HL-60/S4 treated with phorbol 12-myristate 13-acetate at 8.2 ng/mL for 4 days and 3 days (cell line): ENCODE data around the gene ZDHHC23.

Experiments
- in situ Hi-C: fragments of 300-500 bp; cut with MboI; formaldehyde crosslinking; loops from 2 replicates; pipeline ENCODE4 v1.15.0; 2022; ENCODE audit warnings: low sequenced_read_pairs

The ZDHHC23 gene

GRCh38 chr3:113985541-113985940, 37.7 kb downstream of the ZDHHC23 start:
- in situ Hi-C loops: no loop called here

- in situ Hi-C loops: no loop called here
Observed at GRCh38 chr3:114005481-114005880, 57.7 kb downstream of the ZDHHC23 start.

GRCh38 chr3:114011059-114011797, 63.4 kb downstream of the ZDHHC23 start:
- in situ Hi-C loops: no loop called here
